M059J (cell line): ENCODE results near the gene AKAP17A. TPM values are rescaled to one million over a fixed set of nuclear protein-coding genes. Genes with fewer than 3 reads are reported as not detected.

Experiments used
- DNase-seq: peaks from one replicate; pipeline ENCODE4 v3.0.0-alpha.2; 2012; ENCODE audit warnings: low read depth
- total RNA-seq: library from RNA; depleted of rRNA; stranded (reverse); fragments of >200 nt; shearing (Covaris generic); gene quantifications from 2 replicates; pipeline ENCODE4 v1.2.3, GENCODE V29; 2014

The AKAP17A gene
- total RNA-seq, 1 experiment from 2014 or later, result 21.3 TPM

- DNase-seq, result peak; percentile 92
Measured at GRCh38 chrX:1582686-1583437, 8.5 kb upstream of the AKAP17A start.

GRCh38 chrX:1584237-1585011 is 7.0 kb upstream of the AKAP17A start:
- DNase-seq, result no peak

GRCh38 chrX:1587161-1587560 is 4.2 kb upstream of the AKAP17A start:
- no peak for DNase-seq

- no peak for DNase-seq
Measured at GRCh38 chrX:1589356-1590130, 1.9 kb upstream of the AKAP17A start.

- no peak for DNase-seq
Measured at GRCh38 chrX:1591863-1592469, 562 bp downstream of the AKAP17A start.

GRCh38 chrX:1592470-1593142 is 1.2 kb downstream of the AKAP17A start:
- no peak for DNase-seq

- DNase-seq, result no peak
Measured at GRCh38 chrX:1593286-1594271, 2.2 kb downstream of the AKAP17A start.

GRCh38 chrX:1595711-1596060 is 4.3 kb downstream of the AKAP17A start:
- no peak for DNase-seq

- DNase-seq, result no peak
Measured at GRCh38 chrX:1596676-1597344, 5.4 kb downstream of the AKAP17A start.

GRCh38 chrX:1597345-1598020 is 6.1 kb downstream of the AKAP17A start:
- DNase-seq, result no peak

GRCh38 chrX:1598021-1598875 is 6.8 kb downstream of the AKAP17A start:
- DNase-seq, result no peak

- DNase-seq, result no peak
Measured at GRCh38 chrX:1598876-1599790, 7.7 kb downstream of the AKAP17A start.

- DNase-seq, result no peak
Measured at GRCh38 chrX:1599791-1600405, 8.5 kb downstream of the AKAP17A start.

- DNase-seq, result no peak
Measured at GRCh38 chrX:1600406-1601050, 9.1 kb downstream of the AKAP17A start.

GRCh38 chrX:1601051-1601767 is 9.8 kb downstream of the AKAP17A start:
- no peak for DNase-seq

- DNase-seq, result no peak
Measured at GRCh38 chrX:1601768-1602085, 10.3 kb downstream of the AKAP17A start.
